Activated CD4-positive, alpha-beta T cell treated with anti-CD3 and anti-CD28 coated beads, Interleukin-2, amount 10 ng/mL, durations not matched to agents 24 days and 14 days (primary cell): ENCODE results near the gene C2. TPM values are rescaled to one million over a fixed set of nuclear protein-coding genes. Genes with fewer than 3 reads are reported as not detected.

Source experiments
- DNase-seq: peaks from one replicate; pipeline ENCODE4 v3.0.0; 2022
- H3K27ac Mint-ChIP-seq: one replicate; pipeline ENCODE4 v1.8.0; 2022; ENCODE audit warnings: mild to moderate bottlenecking, mixed read lengths
- H3K27me3 Mint-ChIP-seq: one replicate; pipeline ENCODE4 v1.8.0; 2022; ENCODE audit warnings: mixed read lengths
- H3K36me3 Mint-ChIP-seq: one replicate; pipeline ENCODE4 v1.8.0; 2022; ENCODE audit warnings: low read depth, mild to moderate bottlenecking, mixed read lengths
- H3K4me1 Mint-ChIP-seq: one replicate; pipeline ENCODE4 v1.8.0; 2021; ENCODE audit warnings: mixed read lengths
- H3K4me3 Mint-ChIP-seq: one replicate; pipeline ENCODE4 v1.8.0; 2022; ENCODE audit warnings: mild to moderate bottlenecking, moderate library complexity, mixed read lengths
- H3K9me3 Mint-ChIP-seq: one replicate; pipeline ENCODE4 v1.8.0; 2021; ENCODE audit warnings: mixed read lengths
- intact Hi-C: fragments of 100-400 bp; cut with micrococcal nuclease; formaldehyde crosslinking; loops from one replicate; pipeline ENCODE4 v1.15.1; 2023
- total RNA-seq: library from RNA; stranded (reverse); gene quantifications from 2 replicates; pipeline ENCODE4 v1.2.3, GENCODE V29; 2022

The C2 gene
- total RNA-seq, 1 donor from 2014 or later, result 0.30 TPM

DNA sequence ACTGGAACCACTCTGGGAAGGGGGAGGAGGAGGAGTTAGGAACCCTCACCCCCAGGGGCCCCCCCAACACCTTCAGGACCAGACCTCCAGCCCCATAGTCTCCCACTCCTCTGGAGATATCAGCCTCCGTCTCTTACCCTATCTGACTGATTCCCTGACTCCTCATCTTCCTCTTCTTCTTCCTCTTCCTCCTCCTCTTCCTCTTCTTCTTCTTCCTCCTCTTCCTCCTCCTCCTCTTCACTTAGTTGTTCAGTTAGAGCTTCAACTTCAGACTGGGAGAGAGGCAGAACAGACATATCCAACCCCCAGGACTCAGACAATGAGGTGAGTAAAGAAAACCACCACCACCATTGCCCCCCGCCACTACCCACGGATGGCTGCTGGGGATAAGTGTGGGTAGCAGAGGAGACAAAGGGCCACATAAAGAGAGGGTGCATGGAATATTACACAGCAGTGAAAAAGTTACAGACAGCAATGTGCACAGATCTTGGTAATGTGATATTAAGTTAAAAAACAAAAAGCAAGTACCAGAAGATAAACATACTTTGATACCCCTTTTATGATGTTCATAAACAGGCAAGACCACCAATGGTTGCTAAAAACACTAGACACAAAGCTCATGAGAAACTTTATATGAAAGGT, 38.1 kb upstream of the C2 start:
- Mint-ChIP-seq H3K9me3 (no peaks in the 10 kb centered on the region), H3K27me3 (no peaks in the 10 kb centered on the region), H3K4me1 (peaks cover 7% of the 10 kb centered on the region), H3K4me3 (no peak overlapping the region), H3K27ac (no peak overlapping the region), H3K36me3 (peaks cover 45% of the 10 kb centered on the region)
- intact Hi-C loops, result no loop called here
- DNase-seq, result no peak

DNA sequence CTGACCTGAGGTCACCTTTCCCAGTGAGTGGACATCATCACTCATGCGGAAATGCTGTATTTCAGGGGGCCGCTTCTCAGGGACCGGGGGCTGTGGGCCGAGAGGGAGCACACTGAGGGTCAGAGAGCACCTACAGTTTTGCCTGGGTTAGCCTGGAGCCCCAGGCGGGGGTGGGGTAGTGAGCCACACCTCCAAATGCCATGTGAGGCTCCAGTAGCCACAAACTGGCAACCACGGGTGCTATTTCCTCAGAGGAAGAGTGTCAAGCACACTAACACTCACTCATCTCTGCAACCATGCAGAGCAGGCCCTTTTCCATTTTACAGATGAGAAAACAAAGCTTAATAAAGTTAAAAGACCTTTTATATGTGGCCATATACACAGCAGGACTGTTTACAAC, 34.7 kb upstream of the C2 start:
- intact Hi-C loops, result no loop called here
- no peaks in the 10 kb centered on the region for H3K27me3 Mint-ChIP-seq
- H3K4me3 Mint-ChIP-seq, result no peak overlapping the region
- DNase-seq, result no peak
- no peak overlapping the region for H3K27ac Mint-ChIP-seq
- H3K36me3 Mint-ChIP-seq, result peaks cover 32% of the 10 kb centered on the region
- peaks cover 13% of the 10 kb centered on the region for H3K4me1 Mint-ChIP-seq
- no peaks in the 10 kb centered on the region for H3K9me3 Mint-ChIP-seq

DNA sequence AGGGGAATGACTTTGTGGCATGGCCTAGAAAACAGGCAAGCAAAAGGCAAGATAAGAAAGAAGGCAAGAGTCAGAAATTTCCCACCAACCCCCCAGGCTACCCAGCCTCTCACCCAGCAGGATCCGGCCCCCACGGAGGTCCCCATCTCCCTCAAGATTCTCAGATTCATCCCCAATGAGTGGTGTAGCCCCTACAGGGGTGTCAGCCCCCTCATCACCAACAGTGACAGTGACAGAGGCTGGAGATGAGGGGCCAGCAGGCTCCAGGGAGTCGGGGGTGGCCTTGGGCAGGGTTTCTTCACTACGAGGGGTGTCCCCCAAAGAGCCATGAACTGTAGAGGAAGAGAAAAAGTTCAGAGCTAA, 31.0 kb upstream of the C2 start:
- Mint-ChIP-seq H3K36me3 (peaks cover 20% of the 10 kb centered on the region), H3K4me1 (peaks cover 30% of the 10 kb centered on the region), H3K4me3 (peak overlapping the region; percentile 87), H3K27ac (peak overlapping the region; percentile 89), H3K27me3 (no peaks in the 10 kb centered on the region), H3K9me3 (no peaks in the 10 kb centered on the region)
- intact Hi-C loops, result loop anchor here (1.0 to 2.0 kb wide), 2 partner anchors 62 to 299 kb away; no protein-coding TSS in a partner anchor
- no peak for DNase-seq

DNA sequence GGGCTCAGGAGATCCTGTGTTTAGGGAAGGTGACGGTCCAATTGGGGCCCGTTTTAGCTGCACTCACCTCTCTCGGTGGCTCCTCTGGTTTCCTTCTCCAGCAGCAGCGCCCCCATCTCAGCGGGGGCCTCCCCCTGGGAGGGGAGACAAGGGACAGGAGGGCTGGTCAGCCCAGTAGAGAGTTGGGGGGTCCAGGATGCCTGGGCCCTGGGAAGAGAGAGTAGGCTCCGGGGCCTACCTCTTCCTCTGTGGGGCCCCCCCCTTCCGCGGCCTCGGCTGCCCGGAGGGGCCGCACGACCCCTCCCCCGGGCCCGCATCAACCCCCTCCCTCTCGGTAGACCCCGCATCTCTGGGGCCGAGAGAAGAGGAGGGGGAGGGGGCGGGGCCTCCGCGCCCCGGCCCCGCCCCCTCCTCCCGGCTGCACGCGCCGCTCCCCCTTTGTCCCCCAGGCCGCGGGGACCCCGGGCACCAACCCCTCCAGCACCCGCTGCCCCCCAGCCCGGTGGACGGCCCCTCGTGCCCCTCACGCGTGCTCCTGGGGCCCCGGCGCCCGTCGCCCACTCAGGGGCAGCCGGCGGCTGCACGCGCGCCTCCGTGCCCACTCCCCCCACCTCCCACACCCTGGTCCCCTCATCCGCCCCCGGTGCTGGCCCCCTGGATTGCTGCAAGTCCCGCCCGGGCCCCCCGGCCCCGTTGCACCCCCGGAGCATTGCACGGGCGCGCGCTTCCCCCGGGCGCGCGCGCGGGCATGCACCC, 30.5 kb upstream of the C2 start:
- intact Hi-C loops, result loop anchor here (1.0 to 2.0 kb wide), 3 partner anchors 34 to 298 kb away; no protein-coding TSS in a partner anchor
- H3K27me3 Mint-ChIP-seq, result no peaks in the 10 kb centered on the region
- peak overlapping the region; percentile 89 for H3K27ac Mint-ChIP-seq
- H3K4me1 Mint-ChIP-seq, result peaks cover 30% of the 10 kb centered on the region
- no peaks in the 10 kb centered on the region for H3K9me3 Mint-ChIP-seq
- peaks cover 18% of the 10 kb centered on the region for H3K36me3 Mint-ChIP-seq
- peak overlapping the region; percentile 97 for H3K4me3 Mint-ChIP-seq
- peak; percentile 71 for DNase-seq

DNA sequence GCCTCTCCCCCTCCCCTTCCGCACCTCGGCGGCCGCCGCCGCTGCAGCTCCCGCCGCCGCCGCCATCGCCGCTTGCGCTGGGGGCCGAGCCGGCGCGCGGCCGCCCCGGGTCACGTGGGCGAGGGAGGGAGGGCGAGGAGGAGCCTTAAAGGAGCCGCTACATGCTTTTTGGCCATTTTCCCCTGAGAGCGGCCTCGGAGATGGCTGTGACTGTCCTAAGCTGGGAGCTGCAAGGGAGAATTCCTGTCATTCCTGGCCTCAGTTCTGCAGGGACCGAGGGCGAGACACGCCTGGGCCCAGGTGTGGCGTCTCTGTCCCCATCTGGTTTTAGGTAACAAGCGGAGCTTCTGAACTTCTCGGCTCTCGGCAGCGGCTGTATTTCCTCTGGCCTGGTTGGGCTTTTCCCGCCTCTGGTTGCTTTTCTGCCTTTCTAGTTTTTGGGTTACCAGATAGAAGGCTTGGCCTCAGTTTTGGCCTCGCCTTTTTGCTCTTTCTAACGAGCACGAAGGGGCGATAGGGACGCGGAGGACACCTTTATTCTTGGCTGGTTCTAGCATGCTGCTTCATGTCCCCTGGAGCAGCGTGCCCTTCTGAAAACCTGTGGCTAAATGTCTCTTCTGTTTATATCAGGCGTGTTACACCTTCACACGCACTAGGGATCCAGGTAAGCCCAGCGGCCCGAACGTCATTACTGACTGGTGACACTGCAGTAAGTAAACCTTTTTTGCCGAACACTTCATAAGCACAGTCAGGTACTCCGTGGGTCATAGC, 29.7 kb upstream of the C2 start, which contains the start of gene EHMT2:
EHMT2 (minus strand) TSS at position 87 of the 771 bp plus-strand sequence; CDS start at position 66, 21 bp downstream.
- H3K36me3 Mint-ChIP-seq, result peaks cover 15% of the 10 kb centered on the region
- intact Hi-C loops, result loop anchor here (1.0 to 2.0 kb wide), 2 partner anchors 34 to 63 kb away; no protein-coding TSS in a partner anchor
- no peaks in the 10 kb centered on the region for H3K9me3 Mint-ChIP-seq

DNA sequence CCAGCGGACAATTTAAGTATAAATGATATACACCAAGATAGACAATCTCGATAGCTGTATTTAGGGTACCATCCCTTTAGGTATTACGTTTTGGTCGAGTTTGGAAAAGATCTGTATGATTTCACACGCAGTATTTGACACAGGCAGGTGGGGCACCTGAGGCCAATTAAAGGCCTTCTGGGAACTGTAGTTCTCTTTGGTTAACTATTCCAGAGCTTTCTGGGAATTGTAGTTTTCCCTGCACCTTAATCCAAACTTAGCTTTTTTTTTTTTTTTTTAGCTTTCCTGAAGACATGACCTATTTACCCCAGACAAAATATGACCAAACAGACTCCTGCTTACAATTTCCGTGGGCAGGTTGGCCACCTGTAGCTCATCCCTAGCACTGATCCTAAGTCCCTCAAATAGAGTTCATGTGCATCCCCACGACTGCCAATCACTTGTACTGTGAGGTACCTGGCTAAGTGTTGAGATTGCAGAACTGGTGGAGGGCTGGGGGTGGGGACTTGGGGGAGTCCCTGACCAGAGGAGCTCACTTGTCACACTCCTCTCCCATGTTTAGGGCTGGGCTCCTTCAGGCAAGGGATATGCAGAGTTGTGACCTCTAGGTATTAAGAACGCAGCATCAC, 29.0 kb upstream of the C2 start:
- H3K36me3 Mint-ChIP-seq, result peaks cover 10% of the 10 kb centered on the region
- peaks cover 37% of the 10 kb centered on the region for H3K4me1 Mint-ChIP-seq
- H3K27ac Mint-ChIP-seq, result peak overlapping the region; percentile 94
- H3K4me3 Mint-ChIP-seq, result peak overlapping the region; percentile 97
- no peaks in the 10 kb centered on the region for H3K9me3 Mint-ChIP-seq
- peak; percentile 76 for DNase-seq
- peaks cover 4% of the 10 kb centered on the region for H3K27me3 Mint-ChIP-seq
- intact Hi-C loops, result no loop called here

More for the DNA sequence above, 29.7 kb upstream of the C2 start, which contains the start of gene EHMT2:
- peak; percentile 97 for DNase-seq
- peaks cover 35% of the 10 kb centered on the region for H3K4me1 Mint-ChIP-seq
- H3K4me3 Mint-ChIP-seq, result peak within 1 kb of the TSS; percentile 97
- peak within 1 kb of the TSS; percentile 94 for H3K27ac Mint-ChIP-seq
- H3K27me3 Mint-ChIP-seq, result peaks cover under 1% of the 10 kb centered on the region

DNA sequence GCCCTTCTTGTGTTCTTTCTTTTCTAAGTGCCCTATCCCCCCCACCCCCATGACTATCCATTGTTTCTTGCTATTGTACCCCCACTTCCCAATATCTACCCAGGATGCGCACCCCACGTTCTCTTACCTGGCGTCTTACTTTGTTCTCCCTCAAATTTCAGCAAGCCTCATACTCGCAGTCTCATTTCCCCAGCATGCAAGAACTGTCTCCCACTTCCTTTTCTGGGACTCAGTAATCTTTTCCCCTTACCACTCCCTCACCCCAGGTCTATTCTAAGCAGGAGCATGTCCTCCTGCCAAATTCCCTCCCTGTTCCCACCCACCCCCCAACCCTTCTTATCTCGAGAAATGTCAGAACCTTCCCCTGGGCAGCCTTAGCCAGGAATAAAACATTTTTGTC, 28.3 kb upstream of the C2 start:
- peak overlapping the region; percentile 57 for H3K4me3 Mint-ChIP-seq
- peaks cover 35% of the 10 kb centered on the region for H3K4me1 Mint-ChIP-seq
- intact Hi-C loops, result no loop called here
- peaks cover 8% of the 10 kb centered on the region for H3K36me3 Mint-ChIP-seq
- H3K9me3 Mint-ChIP-seq, result no peaks in the 10 kb centered on the region
- no peak for DNase-seq
- H3K27me3 Mint-ChIP-seq, result peaks cover 6% of the 10 kb centered on the region
- H3K27ac Mint-ChIP-seq, result no peak overlapping the region

DNA sequence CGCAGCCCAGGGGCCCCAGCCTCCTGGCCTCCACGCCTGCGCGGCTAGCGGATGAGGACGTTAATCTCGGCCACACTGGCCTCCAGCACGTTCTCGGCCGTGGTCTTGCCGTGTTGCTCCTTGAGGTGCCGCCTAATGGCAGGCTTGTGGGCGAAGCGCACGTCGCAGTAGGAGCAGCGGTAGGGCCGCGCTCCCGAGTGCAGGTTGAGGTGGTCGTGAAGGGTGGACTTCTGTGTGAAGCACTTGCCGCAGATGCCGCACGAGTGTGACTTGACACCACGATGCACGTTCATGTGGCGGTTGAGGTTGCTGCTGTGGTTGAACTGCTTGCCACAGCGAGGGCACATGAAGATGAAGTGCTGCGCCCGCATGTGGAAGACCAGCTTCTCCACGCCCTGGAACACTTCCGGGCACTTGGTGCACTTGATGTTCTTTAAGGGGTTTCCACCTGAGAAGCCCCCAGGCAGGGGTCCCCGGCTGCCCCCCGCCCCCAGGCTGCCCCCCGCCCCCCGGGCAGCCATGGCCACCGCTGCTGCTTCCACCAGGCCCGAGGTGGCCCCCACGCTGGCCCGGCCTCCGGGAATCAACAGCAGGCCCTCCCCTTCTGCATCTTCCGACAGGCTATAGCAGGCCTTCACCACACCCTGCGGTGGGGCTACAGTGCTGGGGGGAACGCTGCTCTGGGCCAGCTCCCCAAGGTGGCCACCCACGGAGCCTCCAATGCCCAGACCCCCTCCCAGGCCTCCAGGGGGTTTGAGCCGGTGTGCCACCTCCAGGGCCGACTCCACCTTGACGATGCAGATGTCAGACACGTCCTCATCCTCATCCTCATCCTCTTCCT, 27.4 kb upstream of the C2 start:
- Mint-ChIP-seq H3K36me3 (peaks cover 6% of the 10 kb centered on the region), H3K4me1 (peaks cover 35% of the 10 kb centered on the region), H3K27ac (no peak overlapping the region), H3K27me3 (peaks cover 6% of the 10 kb centered on the region), H3K4me3 (no peak overlapping the region), H3K9me3 (no peaks in the 10 kb centered on the region)
- intact Hi-C loops, result no loop called here
- no peak for DNase-seq

DNA sequence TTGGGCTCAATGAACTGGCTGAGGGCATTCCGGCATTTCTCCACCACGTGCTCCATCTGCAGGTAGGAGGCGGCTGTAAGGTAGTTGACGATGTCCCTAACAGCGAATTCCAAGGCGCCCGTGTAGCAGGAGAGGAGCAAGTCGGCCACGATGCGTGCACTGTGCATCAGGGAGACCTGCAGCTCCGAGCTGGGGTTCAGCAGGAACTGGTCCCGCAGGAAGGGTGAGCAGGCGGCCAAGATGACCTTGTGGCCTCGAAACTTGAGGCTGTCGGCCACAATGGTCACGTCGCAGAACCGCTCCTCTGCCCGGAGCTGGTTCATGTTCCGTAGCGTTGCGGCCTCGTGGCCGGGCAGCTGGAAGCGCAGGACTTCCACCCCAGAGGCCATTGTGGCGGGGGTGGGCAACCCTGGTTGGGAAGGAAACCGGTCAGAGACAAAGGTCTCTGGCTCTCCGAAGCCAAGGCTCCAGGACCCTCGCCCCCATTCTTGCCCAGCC, 26.6 kb upstream of the C2 start:
- DNase-seq, result peak; percentile 61
- Mint-ChIP-seq H3K27me3 (peaks cover 6% of the 10 kb centered on the region), H3K4me1 (peaks cover 35% of the 10 kb centered on the region), H3K27ac (peak overlapping the region; percentile 41), H3K9me3 (no peaks in the 10 kb centered on the region), H3K36me3 (peaks cover 6% of the 10 kb centered on the region), H3K4me3 (peak overlapping the region; percentile 91)
- intact Hi-C loops, result no loop called here

DNA sequence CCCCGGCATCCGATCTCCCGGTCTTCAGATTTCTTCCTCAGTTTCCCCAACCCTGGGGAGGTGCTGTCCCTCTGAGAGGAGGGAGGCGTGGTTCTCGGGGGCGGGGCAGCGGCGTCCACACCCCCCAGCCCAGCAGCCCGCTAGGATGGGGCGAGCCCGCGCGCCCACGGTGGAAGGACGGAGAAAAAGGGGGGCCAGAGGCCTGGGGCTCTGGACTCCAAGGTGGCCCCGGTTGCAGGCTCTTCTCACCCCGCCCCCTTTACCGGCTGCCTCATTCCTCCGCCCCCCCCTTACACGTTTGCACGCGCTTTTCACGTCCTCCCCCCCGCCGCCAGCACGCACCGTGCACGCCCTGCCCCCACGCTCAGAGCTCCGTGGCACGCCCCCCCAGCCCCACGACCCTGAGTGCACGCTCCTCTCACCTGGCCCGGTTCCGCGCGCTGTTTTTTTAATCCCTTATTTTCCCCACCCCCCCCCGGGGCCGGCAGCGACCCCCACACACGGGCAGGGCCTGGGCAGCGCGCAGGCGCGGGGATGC, 26.0 kb upstream of the C2 start:
- peak; percentile 85 for DNase-seq
- intact Hi-C loops, result no loop called here
- Mint-ChIP-seq H3K36me3 (peaks cover 6% of the 10 kb centered on the region), H3K27me3 (peaks cover 6% of the 10 kb centered on the region), H3K9me3 (no peaks in the 10 kb centered on the region), H3K4me1 (peaks cover 33% of the 10 kb centered on the region), H3K27ac (peak overlapping the region; percentile 11), H3K4me3 (peak overlapping the region; percentile 91)

DNA sequence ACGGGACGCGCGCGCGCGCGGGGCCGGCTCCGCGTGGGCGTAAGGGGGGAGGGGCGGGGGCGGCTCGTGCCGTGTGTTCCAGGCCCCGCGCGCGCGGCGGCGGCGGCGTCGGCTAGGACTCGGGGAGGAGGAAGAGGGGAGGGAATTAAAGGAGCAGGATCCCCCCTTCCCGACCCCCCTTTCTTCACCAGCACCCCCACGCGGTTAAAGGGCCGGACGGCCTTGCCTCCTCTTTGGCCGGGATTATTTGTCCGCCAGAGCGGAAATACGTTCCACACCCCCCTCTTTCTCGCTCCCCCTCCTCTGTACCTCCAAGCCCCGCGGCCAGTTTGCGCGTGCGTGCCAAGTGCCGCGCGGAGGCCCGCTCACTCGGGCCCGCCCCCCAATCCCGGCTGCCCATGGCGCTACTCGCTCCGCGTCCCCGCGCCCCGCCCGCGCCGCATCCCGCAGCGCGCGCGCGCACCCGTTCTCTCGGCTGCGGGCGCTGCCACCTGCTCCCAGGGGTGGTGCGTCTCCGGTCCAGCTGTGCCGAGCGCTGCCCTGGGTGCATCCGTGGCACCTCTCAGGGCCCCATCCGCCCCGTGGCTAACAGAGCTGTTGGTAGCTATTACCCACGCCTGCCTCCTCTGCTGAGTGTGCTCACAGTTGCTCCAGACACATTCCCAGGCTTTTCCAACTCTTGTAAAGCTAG, 25.4 kb upstream of the C2 start, which contains the start of gene ZBTB12:
ZBTB12 (minus strand) TSS at position 134 of the 691 bp plus-strand sequence. CDS start 781 bp downstream, outside the sequence.
- intact Hi-C loops, result loop anchor here (1.0 to 2.0 kb wide), 2 partner anchors 39 to 57 kb away; partner anchors contain the start of genes NELFE and SKIC2
- H3K27me3 Mint-ChIP-seq, result peaks cover 6% of the 10 kb centered on the region
- H3K4me3 Mint-ChIP-seq, result peak within 1 kb of the TSS; percentile 91
- peak; percentile 96 for DNase-seq
- H3K4me1 Mint-ChIP-seq, result peaks cover 31% of the 10 kb centered on the region
- peak within 1 kb of the TSS; percentile 91 for H3K27ac Mint-ChIP-seq
- H3K36me3 Mint-ChIP-seq, result peaks cover 6% of the 10 kb centered on the region
- H3K9me3 Mint-ChIP-seq, result no peaks in the 10 kb centered on the region

DNA sequence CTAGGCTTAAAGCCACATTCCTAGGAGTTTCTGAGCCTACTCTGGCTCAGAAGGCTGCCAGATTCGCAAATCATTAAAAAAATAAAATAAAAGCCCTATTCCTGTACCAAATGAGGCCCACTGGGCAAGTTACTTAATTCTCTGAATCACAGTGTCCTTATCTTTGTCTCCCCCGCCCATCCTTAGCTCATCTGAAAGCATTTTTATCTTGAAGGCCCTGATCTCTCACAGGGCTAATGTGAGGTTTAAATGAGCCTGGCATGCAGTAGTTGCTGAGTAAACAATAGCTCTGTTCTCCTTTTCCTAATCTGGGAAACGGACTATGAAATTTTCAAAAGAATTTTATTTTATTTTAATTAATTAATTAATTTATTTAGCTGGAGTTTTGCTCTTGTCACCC, 23.6 kb upstream of the C2 start:
- H3K4me1 Mint-ChIP-seq, result peaks cover 26% of the 10 kb centered on the region
- no peak overlapping the region for H3K4me3 Mint-ChIP-seq
- H3K27me3 Mint-ChIP-seq, result peaks cover 6% of the 10 kb centered on the region
- DNase-seq, result no peak
- intact Hi-C loops, result loop anchor here (2.0 kb wide), 1 partner anchor 55 kb away; the partner anchor contains the start of genes NELFE and SKIC2
- H3K36me3 Mint-ChIP-seq, result peaks cover 4% of the 10 kb centered on the region
- H3K9me3 Mint-ChIP-seq, result no peaks in the 10 kb centered on the region
- H3K27ac Mint-ChIP-seq, result no peak overlapping the region
